Nephron (organoid): ENCODE data around the gene AKR1B1.

Source experiments
- H3K27ac Mint-ChIP-seq, 3 experiments: 2 replicates each; pipeline ENCODE4 v1.8.0; 2020; ENCODE audit warnings: mixed read lengths in 3 of 3, mild to moderate bottlenecking in 2 of 3, moderate library complexity in 1 of 3
- H3K27me3 Mint-ChIP-seq: 2 replicates; pipeline ENCODE4 v1.8.0; 2021; ENCODE audit warnings: low read depth, mild to moderate bottlenecking, moderate library complexity, mixed read lengths
- H3K36me3 Mint-ChIP-seq: 2 replicates; pipeline ENCODE4 v1.8.0; 2020; ENCODE audit warnings: low read depth, mixed read lengths
- H3K4me1 Mint-ChIP-seq: 2 replicates; pipeline ENCODE4 v1.8.0; 2020; ENCODE audit warnings: mixed read lengths
- H3K4me3 Mint-ChIP-seq, 3 experiments: 2 replicates each; pipeline ENCODE4 v1.8.0; 2020; ENCODE audit warnings: mild to moderate bottlenecking in 3 of 3, mixed read lengths in 3 of 3, moderate library complexity in 2 of 3
- H3K9me3 Mint-ChIP-seq: 2 replicates; pipeline ENCODE4 v1.8.0; 2020; ENCODE audit warnings: mixed read lengths
- CTCF ChIP-seq, 3 experiments: fragments of 200-600 bp; sonication (generic); IDR thresholded peaks; one replicate each; pipeline ENCODE4 v1.5.0; 2021; ENCODE audit warnings: antibody characterized with exemption in 3 of 3; ENCODE audit not compliant: unreplicated experiment in 3 of 3

AKR1B1 gene

GRCh38 chr7:134415700-134416099 lies 43.2 kb downstream of the AKR1B1 start:
- Mint-ChIP-seq H3K36me3 (no peaks in the 10 kb centered on the region), H3K4me3 (no peak overlapping the region), H3K27ac (no peak overlapping the region), H3K9me3 (peaks cover 2% of the 10 kb centered on the region), H3K27me3 (peaks cover 16% of the 10 kb centered on the region), H3K4me1 (peaks cover 13% of the 10 kb centered on the region)
- TF ChIP-seq CTCF (IDR thresholded peaks at IDR 0.05; ENCODE audit: unreplicated experiment in 3 of 3) = no peak

- Mint-ChIP-seq H3K4me1 (peaks cover 5% of the 10 kb centered on the region), H3K36me3 (no peaks in the 10 kb centered on the region)
- no peak for TF ChIP-seq CTCF (IDR thresholded peaks at IDR 0.05; ENCODE audit: unreplicated experiment in 3 of 3)
Observed at GRCh38 chr7:134414109-134414508, 44.8 kb downstream of the AKR1B1 start.

GRCh38 chr7:134407311-134407710 lies 51.6 kb downstream of the AKR1B1 start:
- no peaks in the 10 kb centered on the region for H3K36me3 Mint-ChIP-seq
- no peaks in the 10 kb centered on the region for H3K9me3 Mint-ChIP-seq
- H3K4me1 Mint-ChIP-seq = no peaks in the 10 kb centered on the region
- no peak overlapping the region for H3K27ac Mint-ChIP-seq
- no peak for TF ChIP-seq CTCF (IDR thresholded peaks at IDR 0.05; ENCODE audit: unreplicated experiment in 3 of 3)
- H3K4me3 Mint-ChIP-seq = no peak overlapping the region
- H3K27me3 Mint-ChIP-seq = peaks cover 10% of the 10 kb centered on the region

More at GRCh38 chr7:134414109-134414508, 44.8 kb downstream of the AKR1B1 start:
- Mint-ChIP-seq H3K4me3 (no peak overlapping the region), H3K27me3 (peaks cover 12% of the 10 kb centered on the region), H3K27ac (no peak overlapping the region), H3K9me3 (no peaks in the 10 kb centered on the region)

- H3K27ac Mint-ChIP-seq = no peak overlapping the region
- H3K9me3 Mint-ChIP-seq = no peaks in the 10 kb centered on the region
- H3K36me3 Mint-ChIP-seq = no peaks in the 10 kb centered on the region
- H3K4me3 Mint-ChIP-seq = no peak overlapping the region
- H3K4me1 Mint-ChIP-seq = no peaks in the 10 kb centered on the region
- TF ChIP-seq CTCF (IDR thresholded peaks at IDR 0.05; ENCODE audit: unreplicated experiment in 3 of 3) = no peak
- H3K27me3 Mint-ChIP-seq = peaks cover 9% of the 10 kb centered on the region
Observed at GRCh38 chr7:134406431-134406830, 52.5 kb downstream of the AKR1B1 start.

GRCh38 chr7:134405299-134405698 lies 53.6 kb downstream of the AKR1B1 start:
- Mint-ChIP-seq H3K36me3 (no peaks in the 10 kb centered on the region), H3K4me1 (no peaks in the 10 kb centered on the region), H3K27me3 (peaks cover 7% of the 10 kb centered on the region), H3K9me3 (no peaks in the 10 kb centered on the region), H3K4me3 (no peak overlapping the region), H3K27ac (no peak overlapping the region)
- no peak for TF ChIP-seq CTCF (IDR thresholded peaks at IDR 0.05; ENCODE audit: unreplicated experiment in 3 of 3)

- Mint-ChIP-seq H3K36me3 (no peaks in the 10 kb centered on the region), H3K4me1 (no peaks in the 10 kb centered on the region), H3K9me3 (no peaks in the 10 kb centered on the region), H3K27ac (no peak overlapping the region), H3K4me3 (no peak overlapping the region), H3K27me3 (peaks cover 13% of the 10 kb centered on the region)
- no peak for TF ChIP-seq CTCF (IDR thresholded peaks at IDR 0.05; ENCODE audit: unreplicated experiment in 3 of 3)
Observed at GRCh38 chr7:134403062-134403461, 55.8 kb downstream of the AKR1B1 start.
